Aorta (tissue), 5 donors: ENCODE measurements around the gene CD6. TPM values are rescaled to one million over a fixed set of nuclear protein-coding genes. Genes with fewer than 3 reads are reported as not detected.
A peak's percentile ranks its signal among the peaks of the same experiment; 100 is the strongest.

Experiments
- ATAC-seq: fragments of 200-7000 bp; cut with Tn5 transposase; one replicate; pipeline ENCODE4 v1.9.1; 2022; ENCODE audit warnings: moderate library complexity; ENCODE audit not compliant: low FRiP score
- DNase-seq, 2 donors: peaks; one replicate each; pipeline ENCODE4 v3.0.0-alpha.2; 2020
- H3K27ac ChIP-seq, 2 donors: one replicate each; pipeline ENCODE4 v1.5.1; 2013; ENCODE audit warnings: low read length in 2 of 2, mild to moderate bottlenecking in 2 of 2, moderate library complexity in 2 of 2, control low read depth in 1 of 2, inconsistent platforms in 1 of 2, low read depth in 1 of 2
- H3K27me3 ChIP-seq, 2 donors: one replicate each; pipeline ENCODE4 v1.6.1; 2013; ENCODE audit warnings: control low read depth in 1 of 2, low read length in 1 of 2, mild to moderate bottlenecking in 1 of 2, moderate library complexity in 1 of 2; ENCODE audit not compliant: insufficient read depth in 2 of 2, control insufficient read depth in 1 of 2
- H3K36me3 ChIP-seq, 2 donors: one replicate each; pipeline ENCODE4 v1.6.1; 2013; ENCODE audit warnings: control low read depth in 1 of 2, low read length in 1 of 2, mild to moderate bottlenecking in 1 of 2; ENCODE audit not compliant: insufficient read depth in 2 of 2, control insufficient read depth in 1 of 2
- H3K4me1 ChIP-seq, 2 donors: one replicate each; pipeline ENCODE4 v1.6.1; 2013; ENCODE audit warnings: low read length in 2 of 2, control low read depth in 1 of 2, mild to moderate bottlenecking in 1 of 2, moderate library complexity in 1 of 2; ENCODE audit not compliant: insufficient read depth in 2 of 2, control insufficient read depth in 1 of 2
- H3K4me3 ChIP-seq, 2 donors: one replicate each; pipeline ENCODE4 v1.5.1; 2013; ENCODE audit warnings: low read length in 2 of 2, control low read depth in 1 of 2, mild to moderate bottlenecking in 1 of 2
- H3K9me3 ChIP-seq: one replicate; pipeline ENCODE4 v1.6.1; 2013; ENCODE audit warnings: mild to moderate bottlenecking, low read length; ENCODE audit not compliant: control insufficient read depth
- WGBS, 2 donors: extraction: QIAGEN DNeasy Blood & Tissue Kit; methylation state at CpG; one replicate each; pipeline ENCODE4 v1.1.7; 2013; 5-methylcytosine and 5-hydroxymethylcytosine counted together
- intact Hi-C, 2 donors: fragments of 100-400 bp; cut with DNase I; formaldehyde crosslinking; loops; one replicate each; pipeline versions ENCODE4 v1.14.2 to v1.15.0; 2022
- polyA plus RNA-seq, 2 donors: library from polyadenylated mRNA; stranded (reverse); fragments of 200-250 nt; gene quantifications; one replicate each; pipeline ENCODE4 v1.2.3, GENCODE V29; 2013
- total RNA-seq, 2 donors: library from RNA; stranded (reverse); fragmentation: NEBNext Ultra II Directional; extraction: Animal tissue kit (Norgen Biotek cat#: 25700); gene quantifications; one replicate each; pipeline ENCODE4 v1.2.1, GENCODE V29; 2021
- donor health status: healthy with polysubstance abuse.
- donor health status: Bipolar disorder and iron deficiency.
- donor health status: DM: no; HTN: no; CAD: no.
- donor health status: DM: no; HTN: no; CAD: no.
- donor health status: DM: yes; HTN: yes; CAD: no.

The CD6 gene
- total and polyA plus RNA-seq, 4 donors = 1.3 to 2.2 (median 1.4) TPM

GRCh38 chr11:61023086-61023965 lies 51.8 kb downstream of the CD6 start:
- H3K9me3 ChIP-seq = peaks cover 3% of the 10 kb centered on the region
- H3K27me3 ChIP-seq = no peaks in the 10 kb centered on the region
- 60 to 61% methylated on average over 18 of the region's 18 CpGs for WGBS, 2 donors
- no peak overlapping the region for H3K4me3 ChIP-seq
- intact Hi-C loops = no loop called here
- no peak for ATAC-seq
- H3K36me3 ChIP-seq = no peaks in the 10 kb centered on the region
- H3K4me1 ChIP-seq = no peaks in the 10 kb centered on the region
- no peak for DNase-seq
- no peak overlapping the region for H3K27ac ChIP-seq

- H3K4me1 ChIP-seq = no peaks in the 10 kb centered on the region
- no peak overlapping the region for H3K27ac ChIP-seq
- 23 to 26% methylated on average over 5 of the region's 5 CpGs for WGBS, 2 donors
Measured at GRCh38 chr11:61023966-61024295, 52.5 kb downstream of the CD6 start.

GRCh38 chr11:61024938-61025820 lies 53.7 kb downstream of the CD6 start:
- Histone ChIP-seq H3K4me1 (no peaks in the 10 kb centered on the region), H3K4me3 (no peak overlapping the region), H3K27me3 (no peaks in the 10 kb centered on the region), H3K36me3 (no peaks in the 10 kb centered on the region), H3K27ac (no peak overlapping the region), H3K9me3 (peaks cover 3% of the 10 kb centered on the region)
- WGBS, 2 donors = 78% methylated on average over 14 of the region's 14 CpGs
- DNase-seq (no peak), ATAC-seq (no peak)
- intact Hi-C loops = no loop called here

More at GRCh38 chr11:61023966-61024295, 52.5 kb downstream of the CD6 start:
- intact Hi-C loops = no loop called here
- DNase-seq (no peak), ATAC-seq (no peak)
- Histone ChIP-seq H3K36me3 (no peaks in the 10 kb centered on the region), H3K4me3 (no peak overlapping the region), H3K27me3 (no peaks in the 10 kb centered on the region), H3K9me3 (peaks cover 3% of the 10 kb centered on the region)

- ATAC-seq (no peak), DNase-seq (no peak)
- Histone ChIP-seq H3K36me3 (no peaks in the 10 kb centered on the region), H3K4me3 (no peak overlapping the region), H3K4me1 (no peaks in the 10 kb centered on the region), H3K9me3 (no peaks in the 10 kb centered on the region), H3K27me3 (no peaks in the 10 kb centered on the region), H3K27ac (no peak overlapping the region)
- WGBS, 2 donors = 72 to 75% methylated on average over 5 of the region's 5 CpGs
- intact Hi-C loops = no loop called here
Measured at GRCh38 chr11:61025821-61026120, 54.3 kb downstream of the CD6 start.

- WGBS, 2 donors = 68 to 70% methylated on average over 27 to 28 of the region's 28 CpGs
- intact Hi-C loops = no loop called here
- Histone ChIP-seq H3K27ac (no peak overlapping the region), H3K4me1 (no peaks in the 10 kb centered on the region), H3K36me3 (no peaks in the 10 kb centered on the region), H3K4me3 (no peak overlapping the region), H3K9me3 (no peaks in the 10 kb centered on the region), H3K27me3 (no peaks in the 10 kb centered on the region)
- DNase-seq = no peak
- no peak for ATAC-seq
Measured at GRCh38 chr11:61026121-61027031, 54.9 kb downstream of the CD6 start.

- H3K27ac ChIP-seq = no peak overlapping the region
- DNase-seq = no peak
- H3K9me3 ChIP-seq = no peaks in the 10 kb centered on the region
- H3K36me3 ChIP-seq = no peaks in the 10 kb centered on the region
- ATAC-seq = no peak
- no peaks in the 10 kb centered on the region for H3K4me1 ChIP-seq
- 81 to 82% methylated on average over 17 of the region's 17 CpGs for WGBS, 2 donors
- no peak overlapping the region for H3K4me3 ChIP-seq
- intact Hi-C loops = no loop called here
- H3K27me3 ChIP-seq = no peaks in the 10 kb centered on the region
Measured at GRCh38 chr11:61027141-61027840, 55.8 kb downstream of the CD6 start.

- DNase-seq (peak in 1 of 2 donors; percentile 47), ATAC-seq (no peak)
- no peaks in the 10 kb centered on the region for H3K4me1 ChIP-seq
- no peak overlapping the region for H3K4me3 ChIP-seq
- 60 to 64% methylated on average over 7 of the region's 7 CpGs for WGBS, 2 donors
- H3K27me3 ChIP-seq = no peaks in the 10 kb centered on the region
- no peaks in the 10 kb centered on the region for H3K36me3 ChIP-seq
- H3K27ac ChIP-seq = no peak overlapping the region
- no peaks in the 10 kb centered on the region for H3K9me3 ChIP-seq
- intact Hi-C loops = no loop called here
Measured at GRCh38 chr11:61028135-61028729, 56.8 kb downstream of the CD6 start.

GRCh38 chr11:61032824-61033223 lies 61.3 kb downstream of the CD6 start:
- intact Hi-C loops = no loop called here
- DNase-seq = no peak

More at GRCh38 chr11:61032824-61033223, 61.3 kb downstream of the CD6 start:
- no peaks in the 10 kb centered on the region for H3K4me1 ChIP-seq
- 99 to 100% methylated on average over 2 of the region's 2 CpGs for WGBS, 2 donors
- H3K4me3 ChIP-seq = no peak overlapping the region
- ATAC-seq = no peak
- H3K36me3 ChIP-seq = no peaks in the 10 kb centered on the region
- no peaks in the 10 kb centered on the region for H3K27me3 ChIP-seq
- no peaks in the 10 kb centered on the region for H3K9me3 ChIP-seq
- H3K27ac ChIP-seq = no peak overlapping the region
